Bronchial epithelial cell (primary cell): Measurements from ENCODE around the gene WWP2. TPM values are rescaled to one million over a fixed set of nuclear protein-coding genes. Genes with fewer than 3 reads are reported as not detected.

Source experiments
- DNase-seq: peaks from one replicate; pipeline ENCODE4 v3.0.0-alpha.2; 2010; ENCODE audit warnings: low read depth
- FAIRE-seq: peaks from 2 replicates; lab custom pipeline; 2011; peaks lifted over from hg19 to GRCh38; lab: Jason Lieb, UNC
- H3K27me3 ChIP-seq: 2 replicates; pipeline ENCODE4 v1.5.1; 2011; ENCODE audit warnings: low read length; ENCODE audit not compliant: control insufficient read depth, insufficient read depth
- H3K36me3 ChIP-seq: 2 replicates; pipeline ENCODE4 v1.5.1; 2011; ENCODE audit warnings: low read length; ENCODE audit not compliant: control insufficient read depth, insufficient read depth
- H3K4me3 ChIP-seq: 2 replicates; pipeline ENCODE4 v1.5.1; 2011; ENCODE audit warnings: mild to moderate bottlenecking, low read depth, low read length, control low read depth
- CTCF ChIP-seq: IDR thresholded peaks from 2 replicates; pipeline ENCODE4 v1.5.1; 2011; ENCODE audit warnings: mild to moderate bottlenecking, moderate library complexity, low read length, control low read depth, inconsistent platforms; ENCODE audit not compliant: insufficient read depth, severe bottlenecking
- total RNA-seq: library from RNA; depleted of rRNA; stranded (reverse); fragments of >200 nt; gene quantifications from 2 replicates; pipeline ENCODE4 v1.2.1, GENCODE V29; 2014

The WWP2 gene
- total RNA-seq, 1 donor from 2014 or later = 15.0 TPM

- Histone ChIP-seq H3K27me3 (no peaks in the 10 kb centered on the region), H3K36me3 (no peaks in the 10 kb centered on the region), H3K4me3 (no peak overlapping the region)
- FAIRE-seq (no peak), DNase-seq (no peak)
- TF ChIP-seq CTCF = no peak
Observed at GRCh38 chr16:69833357-69834282, 71.5 kb downstream of the WWP2 start.

- H3K27me3 ChIP-seq = no peaks in the 10 kb centered on the region
- peaks cover 1% of the 10 kb centered on the region for H3K36me3 ChIP-seq
- no peak overlapping the region for H3K4me3 ChIP-seq
- TF ChIP-seq CTCF = no peak
- no peak for DNase-seq
- no peak for FAIRE-seq
Observed at GRCh38 chr16:69834807-69835466, 72.8 kb downstream of the WWP2 start.

DNA sequence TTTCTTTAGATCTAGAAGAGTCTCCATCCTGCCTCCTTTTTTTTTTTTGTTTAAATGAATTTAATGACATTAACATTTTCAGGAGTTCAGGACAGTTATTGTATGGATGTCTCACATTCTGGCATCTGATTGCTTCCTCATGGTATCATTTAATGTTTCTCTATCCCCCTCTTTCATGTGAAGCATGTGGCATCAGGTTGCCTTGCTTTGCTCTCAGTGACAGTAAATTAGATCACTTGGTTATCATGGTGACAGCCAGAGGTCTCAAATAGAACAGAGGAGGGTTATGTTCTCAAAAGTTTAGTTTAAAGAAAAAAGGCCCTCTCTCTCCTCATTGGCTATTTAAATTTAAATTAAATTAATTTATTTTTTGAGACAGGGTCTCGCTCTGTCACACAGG, 74.1 kb downstream of the WWP2 start:
- DNase-seq = no peak
- Histone ChIP-seq H3K27me3 (no peaks in the 10 kb centered on the region), H3K4me3 (no peak overlapping the region), H3K36me3 (peaks cover 2% of the 10 kb centered on the region)
- no peak for TF ChIP-seq CTCF
- no peak for FAIRE-seq

DNA sequence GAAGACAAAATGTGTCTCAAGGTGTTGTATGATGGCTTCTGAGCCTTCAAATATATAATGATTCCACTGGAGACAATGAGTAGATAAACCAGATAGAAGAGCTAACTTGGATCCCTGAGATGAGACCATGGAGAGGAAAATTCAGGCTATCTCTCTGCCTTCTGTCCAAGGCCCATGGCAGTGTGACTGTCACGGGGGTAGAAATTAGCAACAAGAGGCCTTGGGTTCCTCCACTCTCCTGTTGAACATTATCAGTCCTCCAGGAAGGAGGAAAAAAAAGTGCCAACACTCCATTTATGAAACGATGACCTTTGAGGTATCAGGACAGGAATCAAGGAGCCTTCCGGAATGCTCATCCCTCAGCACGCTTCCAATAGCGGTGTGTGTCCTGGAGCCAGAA, 75.2 kb downstream of the WWP2 start:
- H3K36me3 ChIP-seq = peaks cover 2% of the 10 kb centered on the region
- DNase-seq (no peak), FAIRE-seq (no peak)
- no peaks in the 10 kb centered on the region for H3K27me3 ChIP-seq
- no peak for TF ChIP-seq CTCF
- H3K4me3 ChIP-seq = no peak overlapping the region

DNA sequence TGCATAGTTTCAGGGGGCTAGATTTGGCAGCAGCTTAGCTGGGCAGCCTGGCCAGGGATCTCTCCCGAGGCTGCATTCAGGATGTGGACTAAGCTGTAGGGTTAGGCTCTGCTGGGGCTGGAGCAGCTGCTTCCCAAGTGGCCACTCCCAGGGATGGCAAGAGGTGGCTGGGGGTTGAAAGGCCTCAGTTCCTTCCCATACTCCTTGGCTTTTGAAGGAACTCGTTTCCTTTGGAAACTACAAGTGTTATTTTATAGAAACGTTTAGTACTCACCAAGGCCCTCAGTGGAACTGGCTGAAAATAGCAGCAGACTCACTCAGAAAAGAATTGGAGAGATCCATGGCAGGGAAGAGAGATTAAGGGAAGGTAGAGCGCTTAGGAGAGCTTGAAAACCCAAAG, 76.4 kb downstream of the WWP2 start:
- FAIRE-seq (no peak), DNase-seq (no peak)
- no peak overlapping the region for H3K4me3 ChIP-seq
- H3K36me3 ChIP-seq = peaks cover 2% of the 10 kb centered on the region
- H3K27me3 ChIP-seq = no peaks in the 10 kb centered on the region
- no peak for TF ChIP-seq CTCF
